SK-N-DZ (cell line): ENCODE data around the gene ATP1B2.
"Not testable (repeated sequence)": the region's sequence is repeated elsewhere in the genome, so short reads cannot be mapped to it uniquely, and the experiment has no call there.

Experiments used
- DNase-seq: peaks from one replicate; pipeline ENCODE4 v3.0.0-alpha.2; 2015; ENCODE audit warnings: low spot score

ATP1B2 gene

DNA sequence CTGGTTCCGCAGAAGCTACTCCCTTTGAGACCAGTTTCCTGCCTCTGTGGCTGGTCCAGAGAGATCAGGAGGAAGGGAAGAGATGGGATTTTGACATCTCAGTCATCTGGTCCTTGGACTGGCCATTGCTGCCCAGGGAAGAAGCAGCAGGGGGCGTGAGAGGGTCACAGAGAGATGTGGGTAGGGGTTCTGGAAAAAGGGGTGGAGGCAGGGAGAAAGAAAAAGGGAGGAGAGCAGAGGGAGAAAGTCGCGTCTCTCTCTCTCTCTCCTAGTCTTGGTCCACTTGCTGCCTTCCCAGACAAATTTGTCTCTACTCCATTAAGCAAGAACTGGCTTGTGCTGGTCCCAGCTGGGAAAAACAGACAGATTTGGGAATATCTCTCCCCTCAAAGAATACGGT, 16.3 kb upstream of the ATP1B2 start:
- DNase-seq = peak; percentile 83

DNA sequence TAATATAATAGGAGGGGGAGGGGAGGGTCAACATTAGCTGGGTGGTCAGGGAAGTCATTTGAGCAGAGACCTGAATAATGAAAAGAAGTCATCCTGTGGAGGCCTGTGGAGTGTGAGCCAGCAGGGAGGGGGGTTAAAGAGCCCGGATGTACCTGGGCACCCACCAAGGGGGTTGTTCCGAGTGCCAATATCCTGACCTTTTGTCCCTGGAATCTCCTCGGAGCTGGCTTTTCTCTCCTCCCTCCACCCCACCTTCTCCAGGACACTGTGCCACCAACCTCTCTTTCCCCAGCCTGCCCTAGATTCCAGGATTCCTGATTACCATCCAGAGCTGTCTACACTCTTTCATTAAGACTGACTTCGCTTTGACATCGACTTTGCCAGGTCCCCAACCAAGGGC, 14.6 kb upstream of the ATP1B2 start:
- DNase-seq = no peak

DNA sequence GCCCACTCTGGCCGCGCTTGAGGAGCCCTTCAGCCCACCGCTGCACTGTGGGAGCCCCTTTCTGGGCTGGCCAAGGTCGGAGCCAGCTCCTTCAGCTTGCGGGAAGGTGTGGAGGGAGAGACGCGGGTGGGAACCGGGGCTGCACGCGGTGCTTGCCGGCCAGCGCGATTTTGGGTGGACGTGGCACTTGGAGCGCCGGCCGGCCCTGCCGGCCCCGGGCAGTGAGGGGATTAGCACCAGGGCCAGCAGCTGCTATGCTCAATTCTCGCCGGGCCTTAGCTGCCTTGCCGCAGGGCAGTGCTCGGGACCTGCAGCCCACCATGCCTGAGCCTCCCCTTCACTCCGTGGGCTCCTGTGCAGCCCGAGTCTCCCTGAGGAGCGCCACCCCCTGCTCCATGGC, 9.9 kb upstream of the ATP1B2 start:
- DNase-seq = no peak

DNA sequence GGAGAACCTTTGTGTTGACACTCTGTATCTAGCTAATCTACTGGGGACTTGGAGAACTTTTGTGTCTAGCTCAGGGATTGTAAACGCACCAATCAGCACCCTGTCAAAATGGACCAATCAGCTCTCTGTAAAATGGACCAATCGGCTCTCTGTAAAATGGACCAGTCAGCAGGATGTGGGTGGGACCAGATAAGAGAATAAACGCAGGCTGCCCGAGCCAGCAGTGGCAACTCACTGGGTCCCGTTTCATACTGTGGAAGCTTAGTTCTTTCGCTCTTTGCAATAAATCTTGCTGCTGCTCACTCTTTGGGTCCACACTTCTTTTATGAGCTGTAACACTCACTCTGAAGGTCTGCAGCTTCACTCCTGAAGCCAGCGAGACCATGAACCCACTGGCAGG, 9.1 kb upstream of the ATP1B2 start:
- not testable (repeated sequence) for DNase-seq

DNA sequence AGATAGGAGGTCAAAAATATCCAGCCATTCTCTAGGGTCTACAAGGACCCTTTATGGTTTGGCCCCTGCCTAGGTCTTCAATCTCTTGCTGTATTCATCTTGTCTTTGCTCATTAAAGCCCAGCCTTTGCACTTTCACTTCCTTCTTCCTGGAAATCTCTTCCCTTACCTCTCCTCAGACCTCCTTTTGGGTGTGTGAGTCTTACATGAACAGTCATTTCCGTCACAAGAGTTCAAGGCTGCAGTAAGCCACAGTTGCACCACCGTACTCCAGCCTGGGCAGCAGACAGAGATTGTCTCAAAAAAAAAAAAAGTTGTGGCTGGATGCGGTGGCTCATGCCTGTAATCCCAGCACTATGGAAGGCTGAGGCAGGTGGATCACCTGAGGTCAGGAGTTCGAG, 6.0 kb upstream of the ATP1B2 start:
- DNase-seq = no peak

DNA sequence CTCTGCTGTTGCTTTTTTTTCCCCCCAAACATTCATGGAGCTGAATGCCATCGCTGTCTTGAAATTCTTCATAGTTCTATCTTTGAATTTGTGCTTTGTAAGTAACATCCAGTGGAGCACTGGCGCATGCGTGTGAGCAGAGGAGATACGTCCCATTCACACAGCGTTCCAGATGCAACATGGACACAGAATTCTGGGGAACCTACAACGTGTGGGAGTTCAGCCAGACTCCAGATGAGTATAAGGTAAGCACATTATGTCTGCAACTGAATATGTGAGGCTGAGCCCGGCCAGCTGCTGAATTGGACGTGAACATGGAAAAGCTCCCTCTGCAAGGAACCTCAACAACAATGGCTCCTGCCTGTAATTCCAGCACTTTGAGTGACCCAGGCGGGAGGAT, 4.3 kb upstream of the ATP1B2 start:
- DNase-seq = no peak

DNA sequence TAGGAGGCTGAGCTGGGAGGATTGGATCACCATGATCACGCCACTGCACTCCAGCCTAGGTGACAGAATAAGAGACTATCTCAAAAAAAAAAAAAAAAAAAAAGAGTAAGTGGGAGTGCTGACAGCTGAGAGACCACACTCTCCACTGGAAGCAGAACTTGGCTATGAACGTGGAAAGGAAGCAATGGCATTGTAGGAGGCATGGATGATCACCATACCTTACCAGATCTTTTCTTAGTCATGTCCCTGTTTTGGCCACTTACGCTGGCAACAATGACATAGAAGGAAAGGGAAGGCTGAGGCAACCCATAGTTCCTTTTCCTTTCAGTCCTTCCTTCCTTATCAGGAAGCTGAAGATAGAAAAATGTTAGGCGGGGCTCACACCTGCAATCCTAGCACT, 3.7 kb upstream of the ATP1B2 start:
- DNase-seq = no peak

DNA sequence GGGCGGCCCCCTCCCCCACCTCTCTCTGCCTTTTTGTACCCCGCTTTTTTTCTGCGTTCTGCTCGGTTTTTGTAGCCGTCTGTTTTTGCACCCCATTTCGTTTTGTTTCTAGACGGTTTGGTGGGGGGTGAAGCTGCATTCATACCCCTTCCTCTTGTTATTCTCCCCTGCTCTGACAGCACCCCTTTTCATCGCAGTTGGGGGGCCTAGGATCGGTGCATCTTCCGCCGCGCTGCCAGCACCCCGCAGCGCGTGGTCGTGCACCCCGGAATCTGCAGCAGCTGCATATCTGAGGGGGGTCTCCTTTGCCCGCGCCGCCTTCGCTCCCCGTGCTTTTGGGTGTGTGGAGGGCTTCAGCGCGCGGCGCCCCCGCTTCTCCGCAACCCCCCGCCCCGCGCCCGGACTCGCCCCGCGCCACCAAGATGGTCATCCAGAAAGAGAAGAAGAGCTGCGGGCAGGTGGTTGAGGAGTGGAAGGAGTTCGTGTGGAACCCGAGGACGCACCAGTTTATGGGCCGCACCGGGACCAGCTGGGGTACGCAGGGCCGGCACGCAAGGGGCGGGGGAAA, 455 bp downstream of the ATP1B2 start:
- no peak for DNase-seq

DNA sequence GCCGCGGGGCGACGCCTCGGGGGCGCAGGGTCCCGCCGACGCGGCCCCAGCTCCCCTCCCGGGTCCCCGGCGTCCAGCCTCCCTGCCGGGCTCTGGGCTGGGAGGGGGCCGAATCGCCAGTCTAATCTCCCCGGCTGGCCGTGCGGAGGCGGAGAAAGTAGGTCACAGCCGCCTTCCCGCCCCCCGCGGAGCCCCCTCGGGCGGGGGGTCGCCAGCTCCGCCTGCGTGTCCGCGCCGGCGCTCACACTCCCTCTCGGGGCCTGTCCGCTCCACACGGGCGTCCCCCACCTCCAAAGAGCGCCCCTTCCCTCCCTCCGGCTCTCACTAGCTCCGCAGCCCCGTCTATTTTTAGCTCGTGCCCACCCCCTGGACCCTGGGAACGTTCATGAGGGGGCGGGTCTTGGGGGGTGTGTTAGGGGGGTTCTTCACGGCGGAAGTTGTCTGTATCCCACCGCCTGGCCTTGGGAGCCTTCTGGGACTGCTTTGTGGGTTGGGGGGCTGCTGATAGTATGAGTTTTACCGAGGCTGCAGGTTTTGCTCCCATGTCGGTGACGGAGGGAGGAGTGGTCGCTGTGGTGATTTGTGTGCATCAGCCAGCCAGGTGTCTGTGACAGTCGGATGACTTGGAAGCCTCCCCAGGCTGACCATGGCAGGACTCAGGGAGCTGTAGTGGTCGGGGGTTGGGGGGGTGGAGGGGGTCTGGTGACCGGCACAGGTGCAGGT, 1.1 kb downstream of the ATP1B2 start:
- DNase-seq = peak; percentile 46

DNA sequence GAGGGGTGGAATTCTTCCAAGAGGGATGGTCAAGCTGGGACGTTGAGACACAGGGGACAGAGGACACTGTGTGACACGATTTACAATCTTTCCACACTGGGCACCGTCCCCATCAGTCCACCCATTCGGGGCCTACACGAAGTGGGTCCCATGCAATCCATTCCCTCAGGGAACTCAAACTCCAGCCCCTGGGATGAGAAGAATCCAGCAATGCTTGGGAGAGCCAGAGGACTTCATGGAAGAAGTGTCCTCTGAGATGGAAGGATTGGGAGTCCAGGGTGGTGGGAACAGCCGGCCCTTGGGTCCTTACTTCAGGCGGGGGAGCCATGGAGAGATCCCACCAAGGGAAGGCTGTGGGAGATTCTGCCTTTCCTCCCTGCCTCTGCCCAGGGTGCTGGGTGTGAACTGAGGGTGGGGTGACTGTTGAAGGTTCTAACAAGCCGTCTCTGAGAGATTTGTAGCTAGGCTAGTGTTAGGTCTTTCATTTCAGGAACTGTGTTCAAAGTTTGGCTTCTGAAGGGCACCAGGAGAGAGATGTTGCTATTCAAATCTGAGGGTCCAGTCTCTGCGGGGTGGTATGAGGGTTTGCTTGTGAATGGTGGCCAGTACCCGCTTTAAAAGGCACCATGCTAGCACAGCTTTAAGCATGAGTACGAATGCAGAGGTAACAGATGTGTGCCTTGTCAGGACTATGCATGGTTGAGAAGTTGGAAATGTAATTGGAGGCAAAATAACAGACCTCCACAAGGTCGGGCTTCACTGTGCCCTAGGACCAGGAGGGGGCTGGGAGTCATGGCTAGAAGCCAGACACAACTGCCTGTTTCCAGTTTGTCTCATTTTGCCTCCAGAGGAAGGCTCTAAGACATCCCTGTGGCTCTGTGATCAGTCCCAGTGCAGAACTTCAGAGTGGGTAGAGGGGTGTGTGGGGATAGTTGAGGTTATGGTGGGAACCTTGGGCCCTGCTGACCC, 1.9 kb downstream of the ATP1B2 start:
- no peak for DNase-seq

DNA sequence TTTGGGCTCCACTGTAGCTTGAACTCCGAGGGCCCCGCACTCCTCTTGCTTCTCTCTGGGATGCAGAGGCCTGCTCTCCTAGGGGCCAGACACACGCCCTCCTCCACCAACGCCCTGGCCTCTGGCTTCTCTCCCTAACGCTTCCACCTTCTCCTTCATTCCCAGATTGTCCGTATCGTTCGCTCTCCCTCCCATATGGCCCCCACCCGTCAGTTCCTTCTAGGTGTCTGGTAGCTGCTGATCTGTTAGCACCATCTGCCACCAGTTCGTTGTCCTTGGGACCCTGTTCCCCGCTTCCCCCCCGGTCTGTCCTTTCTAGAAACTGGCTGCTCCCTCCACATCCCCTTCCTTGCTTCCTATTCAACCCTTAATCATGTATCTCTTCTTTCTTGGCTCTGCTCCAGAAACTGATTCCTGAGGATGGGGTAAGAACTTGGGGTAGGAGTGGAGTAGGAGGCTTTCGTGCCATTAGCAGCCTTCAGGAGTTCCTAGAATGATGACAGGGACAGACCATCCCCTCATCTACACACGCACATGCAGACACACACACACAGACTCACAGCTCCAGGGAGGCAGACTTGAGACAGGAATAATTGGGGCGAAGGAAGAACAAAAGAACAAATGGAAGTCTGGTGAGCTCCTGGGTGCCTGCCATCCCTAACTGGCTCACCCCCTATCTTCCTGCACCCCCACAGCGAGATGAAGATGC, 4.3 kb downstream of the ATP1B2 start:
- DNase-seq = no peak

DNA sequence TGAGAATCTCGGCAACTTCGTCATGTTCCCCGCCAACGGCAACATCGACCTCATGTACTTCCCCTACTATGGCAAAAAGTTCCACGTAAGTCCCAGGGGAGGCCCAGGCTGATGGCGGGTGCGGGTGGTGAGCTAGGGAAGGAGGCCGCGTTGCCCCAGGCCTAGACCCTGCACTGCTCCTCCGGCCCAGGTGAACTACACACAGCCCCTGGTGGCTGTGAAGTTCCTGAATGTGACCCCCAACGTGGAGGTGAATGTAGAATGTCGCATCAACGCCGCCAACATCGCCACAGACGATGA, 4.8 kb downstream of the ATP1B2 start:
- DNase-seq = no peak

DNA sequence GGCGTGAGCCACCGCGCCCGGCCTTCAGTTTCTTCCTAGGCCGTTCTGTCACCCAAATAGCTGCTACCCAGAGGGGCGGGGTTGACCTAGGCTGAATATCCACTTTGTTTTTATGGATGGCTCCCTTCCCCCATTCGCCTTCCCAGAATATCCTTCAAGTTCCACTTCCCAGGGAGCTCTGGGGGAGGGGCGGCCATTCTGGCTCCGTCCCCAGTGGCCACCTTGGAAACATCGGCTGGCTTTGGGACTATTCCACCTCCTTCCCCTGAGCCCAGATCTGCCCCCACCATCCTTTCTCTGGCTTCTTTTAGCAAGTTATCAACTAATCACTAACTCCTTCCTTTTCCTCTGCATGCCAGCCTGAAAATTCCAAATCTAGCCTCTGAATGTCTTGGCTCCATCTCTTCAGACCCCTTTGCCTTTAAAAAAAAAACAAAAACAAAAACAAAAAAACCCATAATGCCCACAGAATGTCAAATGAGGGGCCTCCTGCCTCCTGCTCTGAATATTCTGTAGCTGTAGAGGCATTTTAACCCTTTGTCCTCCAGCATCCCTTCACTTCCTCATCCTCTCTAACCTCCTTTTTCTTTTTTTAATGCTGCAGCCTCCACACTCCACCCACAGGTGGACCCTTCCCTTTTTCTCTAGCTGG, 6.4 kb downstream of the ATP1B2 start:
- DNase-seq = peak; percentile 47

DNA sequence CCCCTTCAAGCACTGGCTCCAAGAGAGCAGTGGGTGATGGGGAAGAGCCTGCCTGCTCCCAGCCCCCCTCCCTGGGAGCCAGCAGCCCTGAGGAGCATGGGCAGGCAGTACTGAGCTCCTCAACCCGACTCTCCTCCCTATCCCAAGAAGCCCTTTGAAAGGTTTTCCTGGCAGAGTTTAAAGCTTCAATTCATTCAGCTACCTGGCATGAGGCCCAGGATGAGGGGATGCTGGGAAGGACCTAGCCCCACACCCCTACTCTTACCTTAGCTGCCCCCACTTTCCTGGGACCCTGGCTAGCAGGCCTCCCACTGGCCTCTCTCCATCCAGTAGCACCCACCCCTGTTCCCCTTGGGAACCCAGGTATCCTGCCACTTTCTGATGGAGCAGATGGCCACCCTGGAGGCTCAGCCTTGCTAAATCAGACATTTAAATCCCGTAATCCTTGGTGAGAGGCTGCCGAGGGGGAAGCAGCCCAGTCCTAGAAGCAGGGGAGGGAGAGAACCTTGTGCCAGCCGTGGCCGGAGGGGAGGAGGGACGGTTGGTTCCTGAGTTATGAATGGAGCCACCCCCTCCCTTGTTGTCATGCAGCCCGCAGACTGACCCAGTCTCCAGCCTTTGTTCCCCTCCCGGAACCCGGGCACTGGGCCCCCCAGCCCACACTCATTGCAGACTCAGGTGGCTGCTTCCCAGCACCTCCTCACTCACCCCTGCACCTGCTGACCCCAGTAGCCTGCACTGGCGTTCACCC, 17.1 kb downstream of the ATP1B2 start:
- no peak for DNase-seq

DNA sequence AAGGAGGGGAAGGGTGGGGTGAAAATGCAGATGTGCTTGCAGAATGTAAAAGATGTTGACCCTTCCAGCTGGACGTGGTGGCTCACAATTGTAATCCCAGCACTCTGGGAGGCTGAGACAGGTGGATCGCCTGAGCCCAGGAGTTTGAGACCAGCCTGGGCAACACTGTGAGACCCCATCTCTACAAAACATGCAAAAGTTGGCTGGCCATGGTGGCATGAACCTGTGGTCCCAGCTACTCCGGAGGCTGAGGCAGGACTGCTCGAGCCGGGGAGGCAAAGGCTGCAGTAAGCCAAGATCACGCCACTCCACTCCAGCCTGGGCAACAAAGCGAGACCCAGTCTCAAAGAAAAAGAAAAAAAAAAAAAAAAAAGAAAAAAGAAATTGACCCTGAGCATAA, 17.8 kb downstream of the ATP1B2 start:
- no peak for DNase-seq

DNA sequence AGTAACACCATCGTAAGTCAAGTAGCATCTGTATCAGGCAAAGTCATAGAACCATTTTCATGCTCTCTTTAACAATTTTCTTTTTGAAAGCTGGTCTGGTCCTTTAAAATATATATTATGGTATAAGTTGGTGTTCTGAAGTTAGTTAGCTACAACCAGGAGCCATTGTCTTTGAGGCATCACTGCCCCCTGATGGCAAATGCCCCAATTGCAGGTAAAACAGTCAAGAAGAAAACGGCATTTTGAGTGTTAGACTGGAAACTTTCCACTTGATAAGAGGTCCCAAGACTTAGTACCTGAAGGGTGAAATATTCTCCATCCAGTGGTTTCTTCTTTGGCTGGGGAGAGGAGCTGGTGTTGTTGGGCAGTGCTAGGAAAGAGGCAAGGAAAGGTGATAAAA, 22.5 kb downstream of the ATP1B2 start:
- DNase-seq = no peak

DNA sequence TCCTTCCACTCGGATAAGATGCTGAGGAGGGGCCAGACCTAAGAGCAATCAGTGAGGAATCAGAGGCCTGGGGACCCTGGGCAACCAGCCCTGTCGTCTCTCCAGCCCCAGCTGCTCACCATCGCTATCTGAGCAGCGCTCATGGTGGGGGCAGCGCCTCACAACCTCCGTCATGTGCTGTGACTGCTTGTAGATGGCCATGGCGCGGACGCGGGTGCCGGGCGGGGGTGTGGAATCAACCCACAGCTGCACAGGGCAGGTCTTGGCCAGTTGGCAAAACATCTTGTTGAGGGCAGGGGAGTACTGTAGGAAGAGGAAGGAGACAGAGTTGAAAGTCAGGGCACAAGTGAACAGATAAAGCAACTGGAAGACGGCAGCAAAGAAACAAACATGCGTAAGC, 24.2 kb downstream of the ATP1B2 start:
- no peak for DNase-seq

DNA sequence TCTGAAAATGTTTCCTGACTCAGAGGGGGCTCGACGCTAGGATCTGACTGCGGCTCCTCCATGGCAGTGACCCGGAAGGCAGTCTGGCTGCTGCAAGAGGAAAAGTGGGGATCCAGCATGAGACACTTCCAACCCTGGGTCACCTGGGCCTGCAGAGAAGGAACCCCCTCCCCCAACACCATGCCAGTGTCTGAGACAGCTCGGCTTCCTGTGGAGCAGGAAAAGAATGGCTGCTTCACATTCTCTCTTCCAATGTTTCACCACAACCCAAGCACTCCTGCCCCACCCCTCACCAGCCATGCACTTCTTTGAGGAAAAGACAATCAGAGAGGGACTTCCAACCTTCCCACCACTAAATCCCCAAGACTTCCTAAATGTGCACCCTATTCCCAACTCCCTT, 25.8 kb downstream of the ATP1B2 start:
- DNase-seq = no peak

DNA sequence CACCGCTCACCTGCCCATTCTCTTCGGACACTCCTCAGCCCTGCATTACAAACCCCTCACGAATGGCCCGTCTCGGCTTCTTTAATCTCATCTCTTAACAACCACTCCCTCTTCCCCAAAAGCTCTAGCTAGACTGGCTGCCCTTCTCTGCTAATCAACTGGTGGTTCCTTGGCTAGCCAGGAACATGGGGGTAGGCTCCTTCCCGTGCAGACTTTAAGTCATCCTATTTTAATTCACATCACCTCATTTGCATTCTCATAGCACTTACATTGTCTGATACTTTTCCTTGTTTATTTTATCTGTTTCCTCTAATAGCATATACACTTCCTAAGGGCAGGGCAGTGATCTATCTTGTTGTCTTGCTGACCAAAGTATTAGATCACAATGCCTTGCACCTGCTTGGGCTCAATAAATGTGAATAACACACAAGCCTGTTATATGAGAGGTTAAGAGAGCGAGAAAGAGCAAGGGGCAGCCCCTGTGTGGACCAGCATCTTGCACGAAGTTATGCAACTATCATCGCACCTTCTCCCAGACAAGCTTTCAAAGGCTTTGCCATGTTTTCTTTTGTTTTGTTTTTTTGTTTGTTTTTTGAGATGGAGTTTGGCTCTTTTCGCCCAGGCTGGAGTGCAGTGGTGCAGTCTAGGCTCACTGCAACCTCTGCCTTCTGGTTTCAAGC, 26.8 kb downstream of the ATP1B2 start:
- no peak for DNase-seq

DNA sequence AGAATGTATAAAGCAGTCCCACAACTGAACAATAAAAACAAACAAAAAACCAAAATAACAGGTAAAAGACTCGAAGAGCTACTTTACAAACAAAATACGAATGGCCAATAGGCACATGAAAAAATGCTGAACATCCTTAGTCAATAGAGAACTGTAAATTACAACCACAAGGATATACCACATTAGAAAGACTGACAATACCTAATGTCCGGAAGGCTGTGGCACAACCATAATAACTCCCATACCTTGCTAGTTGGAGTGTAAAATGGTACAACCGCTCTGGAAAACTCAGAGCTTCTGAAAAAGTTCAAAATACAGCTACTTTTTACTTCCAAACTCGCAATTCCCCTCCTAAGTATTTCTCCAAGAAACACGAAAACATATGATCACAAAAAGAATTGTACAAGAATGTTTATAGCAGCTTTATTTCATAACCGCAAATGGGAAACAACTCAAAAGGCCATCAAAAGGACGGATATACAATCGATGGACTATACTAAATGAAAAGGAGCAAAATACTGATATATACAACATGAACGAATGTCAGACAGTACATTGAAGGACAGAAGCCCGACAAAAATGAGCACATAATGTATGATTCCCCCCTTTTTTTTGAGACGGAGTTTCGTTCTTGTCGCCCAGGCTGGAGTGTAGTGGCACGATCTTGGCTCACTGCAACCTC, 34.3 kb downstream of the ATP1B2 start:
- DNase-seq = no peak
